Measurements from ENCODE around the gene CCDC120.
A peak's percentile ranks its signal among the peaks of the same experiment; 100 is the strongest.

The CCDC120 gene

GRCh38 chrX:49064303-49064702 is 5.5 kb downstream of the CCDC120 start:
- FAIRE-seq = no peak

- no peak for FAIRE-seq
Measured at GRCh38 chrX:49064735-49065134, 5.9 kb downstream of the CCDC120 start.

- no peak for FAIRE-seq
Measured at GRCh38 chrX:49066278-49066677, 7.5 kb downstream of the CCDC120 start.

GRCh38 chrX:49066690-49067089 is 7.9 kb downstream of the CCDC120 start:
- no peak for FAIRE-seq

GRCh38 chrX:49067285-49068120 is 8.7 kb downstream of the CCDC120 start:
- FAIRE-seq = no peak

GRCh38 chrX:49069038-49069437 is 10.2 kb downstream of the CCDC120 start:
- no peak for FAIRE-seq

GRCh38 chrX:49070988-49071387 is 12.2 kb downstream of the CCDC120 start:
- no peak for FAIRE-seq

GRCh38 chrX:49071877-49072711 is 13.3 kb downstream of the CCDC120 start:
- FAIRE-seq = no peak

GRCh38 chrX:49072712-49073095 is 13.9 kb downstream of the CCDC120 start:
- no peak for FAIRE-seq

- peak; percentile 98 for FAIRE-seq
Measured at GRCh38 chrX:49073601-49074575, 15.1 kb downstream of the CCDC120 start, which contains the start of gene PRAF2. Gene PRAF2 (minus strand): TSS chrX:49074002. CDS start chrX:49073987, 15 bp downstream.

- no peak for FAIRE-seq
Measured at GRCh38 chrX:49075347-49075746, 16.5 kb downstream of the CCDC120 start.

GRCh38 chrX:49077941-49078340 is 19.1 kb downstream of the CCDC120 start:
- no peak for FAIRE-seq

- FAIRE-seq = no peak
Measured at GRCh38 chrX:49079489-49080428, 21.0 kb downstream of the CCDC120 start, which contains the start of gene WDR45. Gene WDR45 (minus strand): TSS chrX:49079887. CDS start chrX:49078095, 1,792 bp downstream.

GRCh38 chrX:49082271-49082871 is 23.6 kb downstream of the CCDC120 start:
- FAIRE-seq = no peak

GRCh38 chrX:49089553-49089952 is 30.8 kb downstream of the CCDC120 start:
- no peak for FAIRE-seq

GRCh38 chrX:49096419-49096818 is 37.6 kb downstream of the CCDC120 start:
- FAIRE-seq = no peak

- peak; percentile 90 for FAIRE-seq
Measured at GRCh38 chrX:49100704-49101628, 42.2 kb downstream of the CCDC120 start.

GRCh38 chrX:49101629-49101984 is 42.8 kb downstream of the CCDC120 start:
- no peak for FAIRE-seq

- no peak for FAIRE-seq
Measured at GRCh38 chrX:49102190-49102589, 43.4 kb downstream of the CCDC120 start.

- no peak for FAIRE-seq
Measured at GRCh38 chrX:49103637-49104036, 44.8 kb downstream of the CCDC120 start.

Measured in G401.6 (cell line).